GM18867 (cell line): ENCODE results near the gene COL4A1.

Experiments used
- ATAC-seq: cut with Tn5 transposase; IDR thresholded peaks from one replicate; pipeline ENCODE4 v1.9.1; 2021; ENCODE audit warnings: mild to moderate bottlenecking, moderate library complexity; ENCODE audit not compliant: unreplicated experiment

Gene COL4A1

DNA sequence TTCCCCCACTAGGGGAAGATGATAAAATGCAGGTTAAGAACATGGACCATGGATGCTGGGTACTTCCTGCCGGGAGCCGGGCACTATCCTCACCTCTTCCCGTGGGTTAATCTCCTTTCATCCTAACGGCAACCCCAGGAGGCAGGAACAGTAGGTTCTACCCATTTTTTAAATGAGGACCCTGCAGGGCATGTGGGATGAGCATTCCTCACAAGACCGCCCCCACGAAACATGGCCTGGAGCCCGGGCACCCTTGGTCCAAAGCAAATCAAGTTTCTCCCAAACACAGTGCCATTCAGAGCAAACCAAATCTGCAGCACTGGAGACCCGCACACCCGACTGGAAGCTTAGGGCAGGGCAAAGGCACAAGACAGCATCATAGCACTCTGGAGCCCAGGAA is 35.5 kb upstream of the COL4A1 start:
- ATAC-seq: no peak

DNA sequence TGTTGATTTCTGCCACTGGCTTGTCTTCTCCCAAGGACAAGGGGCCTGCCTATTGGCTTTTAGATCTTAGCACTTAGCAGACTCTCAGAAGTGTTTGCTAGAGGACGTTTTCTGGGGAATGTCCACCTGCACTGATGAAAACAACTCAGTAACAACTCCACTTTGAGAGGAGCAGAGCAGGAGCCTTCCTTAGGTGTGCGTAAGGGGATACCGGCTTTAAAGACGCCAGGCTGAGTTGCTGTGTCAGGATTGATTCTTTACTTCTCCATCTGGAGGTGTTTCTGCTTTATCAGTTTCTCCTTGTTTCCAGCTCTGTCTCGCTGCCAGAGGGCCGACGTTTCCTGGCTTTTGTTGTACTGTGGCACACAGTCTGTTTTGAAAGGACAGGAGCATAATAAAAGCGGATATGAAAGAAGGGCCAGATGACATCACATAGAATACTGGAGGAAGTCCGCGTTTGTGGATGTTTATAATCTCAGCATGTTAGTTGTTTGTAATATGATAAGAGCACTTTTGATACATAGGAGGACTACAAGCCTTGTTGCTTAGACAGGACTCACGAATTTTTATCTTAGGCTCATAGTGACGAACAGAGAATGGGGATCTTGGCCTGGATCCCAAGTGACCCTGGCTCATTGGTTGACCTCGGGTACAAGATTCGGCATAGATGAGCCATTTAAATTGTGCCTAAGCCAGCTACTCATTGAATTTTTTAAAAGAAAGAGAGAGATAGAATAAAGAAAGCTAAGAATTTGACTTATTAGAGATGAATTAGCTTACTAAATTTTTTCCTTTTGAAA is 34.7 kb upstream of the COL4A1 start:
- ATAC-seq: no peak

DNA sequence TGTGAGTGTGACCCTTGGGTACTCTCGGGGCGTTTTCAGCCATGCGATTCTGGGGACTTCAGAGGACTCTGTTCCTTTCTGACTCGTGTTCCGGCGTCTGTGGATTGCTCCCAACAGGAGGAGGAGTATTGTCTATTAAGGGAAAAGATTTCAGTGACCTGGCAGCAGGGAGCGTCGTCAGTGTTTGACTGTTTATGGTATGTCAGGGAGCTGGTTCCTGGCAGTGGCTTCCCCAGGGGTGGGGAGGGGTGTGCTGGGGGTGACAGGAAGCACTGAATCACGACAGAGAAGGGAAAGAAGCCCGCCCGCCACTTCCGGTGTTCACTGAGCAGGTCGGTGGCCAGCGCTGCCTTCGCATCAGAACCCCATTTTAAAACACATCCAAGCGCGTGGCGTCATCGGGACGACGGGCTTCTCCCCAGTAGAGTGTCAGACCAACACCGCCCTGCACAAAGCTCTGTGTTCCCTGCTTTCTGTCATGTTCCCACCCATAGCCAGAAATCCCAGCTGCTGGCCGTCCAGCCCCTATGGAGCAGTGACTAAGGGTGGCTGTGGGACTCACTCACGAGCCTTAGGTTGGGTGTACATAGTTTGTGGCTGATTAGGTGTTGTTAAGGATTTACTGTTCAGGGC is 34.0 kb upstream of the COL4A1 start:
- no peak for ATAC-seq

DNA sequence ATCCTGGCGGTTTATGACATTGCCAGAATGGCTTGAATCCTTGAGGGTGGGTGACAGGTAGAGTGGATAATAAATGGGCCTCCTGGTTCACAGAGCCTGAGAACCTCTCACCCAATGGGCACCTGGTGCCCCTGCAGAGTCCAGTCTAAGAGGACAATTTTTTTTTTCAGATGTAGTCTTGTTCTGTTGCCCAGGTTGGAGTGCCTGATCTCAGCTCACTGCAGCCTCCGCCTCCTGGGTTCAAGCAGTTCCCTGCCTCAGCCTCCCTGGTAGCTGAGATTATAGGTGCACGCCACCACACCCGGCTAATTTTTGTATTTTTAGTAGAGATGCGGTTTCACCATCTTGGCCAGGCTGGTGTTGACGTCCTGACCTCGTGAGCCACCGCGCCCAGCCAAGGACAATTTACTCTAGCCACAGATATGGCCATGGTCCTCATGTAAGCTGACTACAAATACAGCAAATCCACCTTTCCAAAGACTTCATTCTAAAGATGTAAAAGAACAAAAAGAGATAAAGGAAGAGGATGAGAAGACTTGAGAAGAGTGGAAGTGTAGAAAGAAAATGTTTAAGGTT is 33.1 kb upstream of the COL4A1 start:
- ATAC-seq: no peak

DNA sequence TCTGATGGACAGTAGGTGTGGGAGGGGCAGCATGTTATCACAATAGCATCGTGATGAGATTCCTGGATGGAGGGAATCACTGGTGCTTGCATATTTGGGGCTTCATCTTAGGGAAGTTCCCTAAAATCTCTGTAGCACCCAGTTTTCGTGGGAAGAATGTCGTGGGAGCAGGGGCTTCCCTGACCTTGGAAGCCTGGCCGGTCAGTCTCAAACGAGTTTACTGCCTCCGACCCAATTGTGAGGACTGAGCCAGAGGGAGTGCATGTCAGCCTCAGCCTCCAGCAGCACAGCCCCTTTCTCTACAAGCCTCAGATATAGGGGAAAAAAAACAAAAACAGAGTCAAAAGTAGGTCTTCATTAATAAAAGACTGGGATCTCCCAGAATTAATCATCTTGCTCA is 32.3 kb upstream of the COL4A1 start:
- ATAC-seq: no peak

DNA sequence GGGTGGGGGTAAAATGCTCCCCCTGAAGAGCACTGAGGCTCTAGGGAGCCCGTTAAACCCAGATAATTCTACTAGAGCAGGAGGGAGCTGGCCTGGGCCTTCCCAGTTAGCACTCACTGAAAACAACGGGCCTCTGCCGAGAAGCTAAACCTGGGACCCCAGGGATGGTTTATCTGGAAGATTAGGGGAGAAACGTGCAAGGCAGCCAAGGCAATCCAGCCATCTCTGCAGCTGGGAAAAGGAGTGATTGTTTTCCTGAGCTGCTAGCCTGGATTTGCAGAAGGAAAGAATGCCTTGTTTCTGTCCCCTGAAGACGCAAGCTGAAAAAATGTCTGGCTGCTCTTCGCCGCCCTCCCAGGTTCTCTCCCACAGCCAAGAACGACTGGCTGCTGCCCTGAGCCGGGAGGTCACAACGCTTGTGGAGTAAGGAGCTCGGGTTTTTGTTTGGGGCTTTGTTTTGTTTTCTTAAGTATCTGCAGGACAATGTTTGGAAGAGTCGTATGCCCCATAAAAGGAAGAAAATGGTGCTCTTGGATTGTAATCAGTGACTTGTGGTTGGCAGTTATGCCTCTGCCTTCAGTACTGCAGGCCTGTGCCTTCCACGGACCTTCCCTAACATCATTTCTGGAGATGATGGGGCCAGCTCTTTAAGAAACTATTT is 31.6 kb upstream of the COL4A1 start:
- no peak for ATAC-seq

DNA sequence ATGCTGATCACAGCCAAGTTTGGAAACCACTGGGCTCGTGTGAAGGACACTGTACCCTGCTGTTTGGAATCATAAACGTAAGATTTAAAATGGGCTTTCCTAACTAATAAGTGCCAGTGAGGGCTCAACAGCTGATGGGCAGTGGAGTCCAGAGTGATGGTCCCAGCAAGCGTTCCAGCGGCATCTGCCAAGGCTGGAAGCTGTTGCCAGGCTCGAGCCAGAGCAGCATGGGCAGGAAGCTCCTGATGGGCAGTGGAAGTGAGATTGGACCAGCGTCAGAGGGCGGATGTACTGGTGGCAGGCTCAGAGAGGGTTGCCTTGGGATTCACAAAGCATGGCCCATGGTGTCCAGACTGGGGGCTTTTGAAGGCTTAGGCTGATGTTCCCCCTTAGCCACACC is 30.3 kb upstream of the COL4A1 start:
- ATAC-seq: no peak

DNA sequence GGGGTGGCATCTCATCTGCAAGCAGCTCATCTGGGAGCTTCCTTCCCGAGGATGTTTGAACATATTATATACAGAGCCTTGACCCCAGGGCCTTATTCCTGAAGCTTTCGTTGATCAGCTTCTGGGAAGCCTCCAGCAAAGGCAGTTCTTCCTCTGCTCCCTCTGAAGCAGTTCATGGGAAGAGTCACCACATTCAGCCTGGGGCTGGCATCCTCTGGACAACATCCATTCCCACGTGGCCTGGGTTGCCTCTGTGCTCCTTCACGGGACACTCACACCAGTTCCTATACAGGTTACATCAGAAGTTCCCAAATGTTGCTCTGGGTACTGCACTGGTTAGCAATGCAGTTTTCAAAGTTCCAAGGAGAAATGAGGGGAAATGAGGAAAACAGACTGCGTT is 29.7 kb upstream of the COL4A1 start:
- ATAC-seq: no peak

DNA sequence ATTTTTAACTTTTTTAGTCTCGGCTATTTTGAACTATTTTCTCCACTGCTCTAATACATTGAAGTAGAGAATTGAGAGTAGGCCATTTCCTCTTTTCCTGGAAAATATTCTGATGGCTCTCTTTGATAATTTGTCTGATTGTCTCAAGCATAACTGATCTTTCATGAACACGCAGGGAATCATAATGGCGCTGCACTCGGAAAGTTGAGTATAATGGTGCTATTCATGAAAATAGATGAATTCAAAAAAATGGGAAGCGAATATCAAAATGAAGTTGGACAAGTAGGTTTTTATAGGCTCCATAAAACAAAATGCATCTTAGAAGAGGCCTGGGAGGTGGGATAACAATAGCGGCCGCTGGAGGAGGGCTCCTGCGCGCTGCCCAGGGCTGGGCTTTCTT is 29.2 kb upstream of the COL4A1 start:
- no peak for ATAC-seq

DNA sequence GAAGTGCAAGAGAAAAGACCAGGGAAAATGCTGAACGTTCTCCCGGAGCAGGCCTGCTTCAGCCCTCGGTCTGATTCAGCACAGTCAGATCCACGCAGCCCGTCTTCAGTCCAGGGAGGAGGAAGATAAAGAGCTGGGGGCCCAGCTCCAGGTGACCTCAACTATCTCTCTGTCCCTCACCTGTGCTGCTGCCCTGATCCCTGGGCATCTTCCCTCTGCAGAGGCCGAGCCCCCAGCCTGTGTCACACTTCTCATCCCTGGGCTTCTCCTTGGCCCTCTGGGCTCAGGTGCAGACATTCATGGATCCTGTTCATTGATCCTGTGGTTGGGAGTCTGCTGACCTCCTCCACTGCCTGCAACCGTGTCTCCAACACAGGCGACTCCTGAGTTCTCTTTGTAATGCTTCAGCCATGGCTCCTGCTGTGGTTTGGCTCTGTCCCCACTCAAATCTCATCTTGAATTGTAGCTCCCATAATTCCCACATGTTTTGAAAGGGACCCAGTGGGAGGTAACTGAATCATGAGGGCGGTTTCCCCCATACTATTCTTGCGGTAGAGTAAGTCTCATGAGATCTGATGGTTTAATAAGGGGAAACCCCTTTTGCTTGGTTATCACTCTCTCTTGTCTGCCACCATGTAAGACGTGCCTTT is 28.0 kb upstream of the COL4A1 start:
- ATAC-seq: no peak

DNA sequence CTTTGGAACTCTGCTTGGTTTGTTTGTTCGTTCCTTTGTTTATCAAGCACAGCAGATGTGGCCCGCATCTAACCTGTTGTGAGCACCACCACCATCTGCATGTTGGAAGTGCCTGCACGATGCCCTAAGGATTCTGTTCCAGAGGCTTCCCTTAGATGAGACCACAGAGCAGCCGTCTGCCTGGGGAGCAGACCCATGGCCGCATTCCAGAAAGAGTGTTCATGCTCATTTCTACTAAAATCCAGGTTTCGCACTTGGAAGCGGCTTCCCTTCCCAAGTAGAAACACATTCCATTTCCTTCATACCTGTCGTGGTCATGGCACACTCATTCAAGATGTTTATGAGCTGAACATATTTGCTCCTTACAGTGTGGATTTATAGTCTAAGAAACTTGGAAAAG is 27.3 kb upstream of the COL4A1 start:
- ATAC-seq: no peak

DNA sequence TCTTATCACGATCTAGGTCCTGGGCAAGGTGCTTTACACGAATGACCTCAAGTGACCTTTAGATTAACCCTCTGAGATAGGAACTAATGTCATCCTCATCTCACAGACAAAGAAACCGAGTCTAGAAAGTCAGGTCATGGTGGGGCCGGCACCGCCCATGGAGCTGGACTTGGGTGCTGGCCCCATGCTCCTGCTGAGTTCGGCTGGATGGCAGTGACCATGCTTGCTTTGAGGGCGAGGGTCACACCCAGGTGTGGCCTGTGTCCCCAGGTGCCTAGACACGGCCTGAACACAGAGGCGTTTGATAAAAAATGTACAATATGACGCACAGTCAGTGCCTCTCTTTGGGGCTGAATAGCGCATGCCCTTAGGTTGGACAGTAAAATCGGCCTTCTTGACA is 26.9 kb upstream of the COL4A1 start:
- no peak for ATAC-seq

DNA sequence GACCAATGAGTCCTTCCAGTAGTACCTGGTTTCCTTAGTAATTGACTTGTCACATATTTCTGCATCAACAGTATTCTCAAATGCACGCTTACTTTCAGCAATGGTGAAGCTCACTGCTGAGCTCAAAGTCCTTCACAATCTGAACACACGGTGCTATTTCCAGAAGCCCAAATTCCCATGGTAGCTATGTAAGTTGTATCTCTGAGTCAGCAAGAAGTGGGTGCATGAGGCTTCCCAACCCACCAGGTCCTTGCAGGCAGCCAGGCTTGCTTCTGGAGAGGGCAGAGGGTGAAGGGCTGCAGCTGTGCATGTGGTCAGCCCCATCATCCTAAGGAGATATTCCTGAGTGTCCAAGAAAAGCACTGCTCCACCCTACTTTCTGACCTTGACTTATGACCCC is 25.8 kb upstream of the COL4A1 start:
- ATAC-seq: no peak

DNA sequence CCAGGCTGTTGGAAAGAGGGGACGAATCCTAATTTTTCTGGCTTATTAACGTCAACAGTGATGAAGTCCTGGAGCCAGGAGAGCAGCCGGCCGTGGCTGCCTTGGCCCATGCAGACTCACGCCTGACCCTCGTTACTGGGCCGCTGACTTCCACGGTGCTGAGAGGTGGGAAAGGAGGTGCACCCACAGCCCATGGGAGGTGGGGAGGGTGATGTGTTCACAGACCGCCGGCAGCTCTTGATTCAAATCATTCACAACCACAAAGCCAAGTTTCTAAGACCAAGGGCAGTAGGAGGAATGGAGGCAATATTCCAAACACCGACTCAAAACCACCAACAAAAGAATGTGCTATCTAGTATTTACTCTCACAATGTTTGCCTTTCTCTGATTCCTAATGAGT is 24.4 kb upstream of the COL4A1 start:
- no peak for ATAC-seq

DNA sequence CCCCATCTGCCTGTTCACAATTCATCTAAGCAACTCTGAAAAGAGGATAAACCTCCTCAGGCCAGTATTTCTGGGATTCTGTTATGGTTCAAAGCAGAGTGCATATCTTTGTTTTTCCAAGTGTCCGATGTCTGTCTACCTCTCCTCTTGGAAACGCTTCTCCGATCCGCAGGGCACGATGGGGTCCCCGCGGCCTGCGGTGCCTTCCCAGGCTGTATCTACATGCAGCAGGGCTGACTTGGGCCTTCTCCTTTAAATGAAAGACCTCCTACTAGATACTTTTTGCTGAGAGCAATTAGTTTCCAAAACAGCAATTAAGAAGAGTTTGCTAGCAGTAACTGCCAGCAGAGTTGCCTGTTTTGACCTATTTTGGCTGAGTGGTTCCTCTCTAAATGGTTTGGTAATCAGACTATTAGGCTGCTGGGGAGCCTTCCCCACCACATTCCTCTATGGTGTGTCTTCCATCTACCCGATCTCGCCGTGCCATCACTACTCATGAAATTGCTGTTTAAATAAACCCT is 23.6 kb upstream of the COL4A1 start:
- no peak for ATAC-seq

DNA sequence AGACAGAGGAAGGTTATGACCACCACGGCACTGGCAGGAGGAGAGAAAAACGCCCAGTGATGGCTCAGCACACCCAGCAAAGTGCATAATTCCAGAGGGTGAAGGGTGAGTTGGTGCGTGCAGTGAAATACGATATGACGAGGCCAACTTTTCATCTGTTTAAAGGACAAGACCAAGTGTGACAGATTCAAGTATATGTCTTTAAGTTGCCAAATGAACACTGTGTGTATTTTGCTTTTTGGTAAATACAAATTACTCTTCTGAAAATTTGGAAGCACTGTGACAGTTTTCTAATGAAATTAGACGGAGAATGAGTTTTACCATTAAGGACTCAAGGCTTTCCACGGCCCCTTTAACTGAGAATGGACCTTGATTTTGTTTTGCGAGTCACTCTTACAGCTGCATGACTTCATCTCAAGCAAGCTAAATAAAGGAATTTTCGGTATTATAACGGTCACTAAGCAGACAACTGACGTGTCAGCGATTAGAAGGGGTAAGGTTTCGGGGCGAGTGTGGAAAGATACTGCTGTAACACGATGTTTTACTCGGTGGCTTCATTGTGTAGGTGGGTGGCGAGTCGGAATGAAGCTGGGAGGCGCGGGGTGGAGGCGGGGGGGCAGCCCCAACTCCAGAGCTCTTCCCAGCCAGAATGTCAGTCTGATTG is 23.0 kb upstream of the COL4A1 start:
- no peak for ATAC-seq

DNA sequence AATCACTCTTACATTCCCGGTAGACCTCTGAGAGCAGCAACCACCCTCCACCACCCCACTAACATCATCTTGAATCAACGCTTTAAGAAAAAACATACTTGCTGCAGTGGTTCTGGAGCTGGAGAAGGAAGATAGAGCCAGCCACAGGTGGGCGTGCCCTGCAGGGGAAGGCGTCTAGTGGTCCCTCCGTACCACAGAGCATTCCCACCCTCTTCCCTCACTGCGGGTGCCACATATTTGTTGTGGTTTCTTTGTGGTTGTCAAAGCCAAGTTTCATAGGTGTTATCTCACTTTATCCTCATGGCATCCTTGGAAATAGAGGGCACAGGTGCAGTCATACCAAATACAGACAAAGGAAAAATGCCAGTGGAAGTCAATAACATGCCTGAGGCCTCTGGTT is 22.3 kb upstream of the COL4A1 start:
- ATAC-seq: no peak

DNA sequence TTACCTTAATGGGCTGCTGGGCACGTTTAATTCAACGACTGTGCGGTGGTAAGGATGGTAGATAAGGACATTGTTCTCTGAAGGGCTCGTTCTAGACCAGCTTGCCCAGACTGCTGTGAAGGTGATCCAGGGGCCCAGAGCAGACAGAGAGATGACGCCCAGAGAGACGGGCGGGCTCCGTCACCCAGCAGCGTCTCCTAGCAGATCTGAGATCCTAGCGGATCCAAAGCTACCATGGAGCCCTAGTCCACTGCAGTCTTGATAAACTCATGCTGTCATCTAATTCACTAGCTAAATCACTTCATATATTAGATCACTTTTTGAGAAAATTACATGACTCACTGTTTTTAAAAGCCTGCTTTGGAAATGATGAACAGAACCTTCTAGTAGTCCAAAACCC is 21.6 kb upstream of the COL4A1 start:
- no peak for ATAC-seq

DNA sequence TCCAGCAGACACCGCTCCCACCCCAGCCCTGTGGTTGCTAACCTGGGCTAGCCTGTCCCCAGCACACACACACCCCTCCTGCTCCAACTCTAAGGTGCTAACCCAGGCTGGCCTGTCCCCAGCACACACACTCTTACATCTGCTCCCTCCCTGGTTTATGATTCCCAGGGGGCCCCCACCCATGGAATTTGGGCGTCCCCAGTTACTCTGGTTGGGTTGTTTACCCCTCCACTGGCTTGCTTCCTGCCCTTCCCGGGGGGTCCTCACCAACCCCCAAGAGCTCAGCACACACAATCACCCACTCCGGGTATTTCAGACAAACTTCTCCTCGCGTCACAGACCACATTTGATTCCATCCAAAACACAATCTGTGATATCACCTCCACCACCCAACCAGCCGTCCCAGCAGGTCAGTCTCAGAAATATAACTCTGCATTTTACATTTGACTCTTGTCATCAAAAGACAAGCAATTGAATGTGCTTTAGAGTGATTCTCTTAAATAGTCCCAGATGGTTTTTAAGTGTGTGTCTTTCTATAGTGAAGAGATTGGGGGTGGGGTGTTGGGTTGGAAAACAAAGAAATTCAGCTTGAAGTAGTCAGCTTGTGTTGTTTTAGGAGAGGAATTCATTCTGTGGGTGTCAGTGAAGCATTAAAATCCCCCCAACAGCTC is 20.2 kb upstream of the COL4A1 start:
- ATAC-seq: no peak

DNA sequence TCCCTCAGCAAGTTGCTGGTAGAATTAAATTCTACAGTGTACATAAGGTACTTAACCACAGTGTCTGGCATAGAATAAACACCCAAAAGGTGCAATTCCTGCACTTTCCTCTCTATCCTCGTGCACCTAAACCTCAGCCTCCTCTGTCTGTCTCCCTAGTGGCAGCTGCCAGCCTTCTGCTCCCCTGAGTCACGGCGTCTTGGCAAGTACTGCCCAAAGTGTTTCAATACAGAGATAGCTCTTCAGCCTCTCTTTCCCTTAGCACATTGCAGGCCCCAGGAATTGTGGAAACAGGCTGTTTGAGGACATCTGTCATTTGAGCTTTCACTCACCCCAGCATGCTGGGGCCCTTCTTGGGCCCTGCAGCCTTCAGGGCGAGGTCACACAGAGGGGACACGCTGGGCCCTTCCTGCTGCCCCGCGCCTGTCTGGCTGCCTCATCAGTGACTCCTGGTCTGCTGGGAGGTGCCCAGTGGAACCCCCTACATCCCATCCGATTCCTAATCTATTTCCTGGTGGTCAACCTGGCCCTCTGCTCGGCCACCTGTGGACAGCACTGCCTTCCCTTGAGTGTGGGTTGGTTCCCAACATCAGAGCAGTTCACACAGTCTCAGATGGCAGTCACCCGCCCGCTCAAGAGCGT is 19.4 kb upstream of the COL4A1 start:
- ATAC-seq: no peak
